ENCODE data around the gene ZNF48.

ZNF48 gene

DNA sequence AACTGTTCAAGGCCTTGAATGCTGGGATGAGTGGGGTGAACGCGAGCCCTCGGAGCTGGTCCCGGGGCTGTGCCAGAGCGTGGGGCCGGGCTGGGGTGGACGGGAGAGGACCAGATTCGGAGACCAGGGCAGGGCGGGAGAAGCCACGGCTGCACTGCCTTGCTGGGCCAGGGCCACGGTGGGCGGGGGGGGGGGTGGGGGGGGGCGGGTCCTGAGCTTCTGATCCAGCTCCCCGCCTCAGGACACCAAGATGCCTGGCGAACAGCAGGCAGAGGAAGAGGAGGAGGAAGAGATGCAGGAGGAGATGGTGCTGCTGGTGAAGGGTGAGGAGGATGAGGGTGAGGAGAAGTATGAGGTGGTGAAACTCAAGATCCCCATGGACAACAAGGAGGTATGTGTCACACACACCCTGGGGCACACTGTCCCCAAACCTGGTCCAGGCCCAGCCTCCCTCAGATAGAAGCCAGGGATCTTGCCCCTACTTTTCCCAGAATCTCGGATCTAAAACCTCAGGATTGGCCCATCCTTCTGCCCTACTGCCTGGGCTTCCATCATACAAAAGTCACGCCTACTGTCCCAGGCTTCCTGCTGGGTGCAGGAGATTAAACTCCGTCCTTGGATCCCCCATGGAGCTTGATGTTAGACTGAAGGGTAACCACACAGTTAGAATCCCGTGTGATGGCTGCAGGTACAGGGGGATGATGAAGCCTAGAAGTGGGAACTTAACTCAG is 12.7 kb downstream of the ZNF48 start:
- H3K36me3 ChIP-seq (ENCODE audit: control insufficient read depth, insufficient read depth, low read length), result peaks cover 6% of the 10 kb centered on the region
- peak overlapping the region; percentile 63 for H3K4me3 ChIP-seq (ENCODE audit: insufficient read depth, low read depth, low read length)
- WGBS, 2 experiments, result 12% methylated on average over 14 of the region's 19 CpGs
- H3K9me3 ChIP-seq (ENCODE audit: control insufficient read depth, low read length), result no peaks in the 10 kb centered on the region
- no peaks in the 10 kb centered on the region for H3K27me3 ChIP-seq (ENCODE audit: control insufficient read depth, insufficient read depth, low read length, poor library complexity, severe bottlenecking)
- peak overlapping the region; percentile 80 for H3K27ac ChIP-seq (ENCODE audit: insufficient read depth, low read depth, low read length, poor library complexity, severe bottlenecking)
- peaks cover 14% of the 10 kb centered on the region for H3K4me1 ChIP-seq (ENCODE audit: control insufficient read depth, insufficient read depth, low read length)

GRCh38 chr16:30409125-30410060 is 14.2 kb downstream of the ZNF48 start:
- Histone ChIP-seq H3K4me3 (ENCODE audit: insufficient read depth, low read depth, low read length) (peak overlapping the region; percentile 13), H3K36me3 (ENCODE audit: control insufficient read depth, insufficient read depth, low read length) (peaks cover 12% of the 10 kb centered on the region), H3K27ac (ENCODE audit: insufficient read depth, low read depth, low read length, poor library complexity, severe bottlenecking) (no peak overlapping the region), H3K9me3 (ENCODE audit: control insufficient read depth, low read length) (no peaks in the 10 kb centered on the region), H3K27me3 (ENCODE audit: control insufficient read depth, insufficient read depth, low read length, poor library complexity, severe bottlenecking) (no peaks in the 10 kb centered on the region), H3K4me1 (ENCODE audit: control insufficient read depth, insufficient read depth, low read length) (peaks cover 14% of the 10 kb centered on the region)
- WGBS, 2 experiments, result 72 to 73% methylated on average over 15 of the region's 15 CpGs

GRCh38 chr16:30413112-30413806 is 18.0 kb downstream of the ZNF48 start:
- no peak overlapping the region for H3K27ac ChIP-seq (ENCODE audit: insufficient read depth, low read depth, low read length, poor library complexity, severe bottlenecking)
- WGBS, 2 experiments, result 92 to 97% methylated on average over 5 to 6 of the region's 6 CpGs
- peaks cover 17% of the 10 kb centered on the region for H3K4me1 ChIP-seq (ENCODE audit: control insufficient read depth, insufficient read depth, low read length)
- no peak overlapping the region for H3K4me3 ChIP-seq (ENCODE audit: insufficient read depth, low read depth, low read length)
- peaks cover 12% of the 10 kb centered on the region for H3K36me3 ChIP-seq (ENCODE audit: control insufficient read depth, insufficient read depth, low read length)
- no peaks in the 10 kb centered on the region for H3K27me3 ChIP-seq (ENCODE audit: control insufficient read depth, insufficient read depth, low read length, poor library complexity, severe bottlenecking)
- H3K9me3 ChIP-seq (ENCODE audit: control insufficient read depth, low read length), result no peaks in the 10 kb centered on the region

DNA sequence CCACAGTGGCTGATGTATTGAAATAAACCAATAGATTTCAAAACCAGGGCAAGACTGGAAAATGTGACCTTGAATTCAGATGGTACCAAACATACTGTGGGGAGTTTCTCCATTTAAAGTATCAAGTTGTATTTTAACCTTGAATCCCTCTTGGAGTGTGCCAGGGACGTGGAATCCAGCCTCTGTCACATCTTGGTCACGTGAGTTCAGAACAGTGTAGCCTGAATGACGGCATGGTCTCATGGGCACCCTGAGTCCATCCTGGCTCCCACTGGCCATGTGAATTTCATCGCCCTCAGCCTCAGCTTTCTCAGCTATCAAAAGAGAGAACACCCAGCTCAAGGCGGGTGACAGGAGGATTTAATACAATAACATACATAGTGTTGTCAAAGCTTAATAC is 18.9 kb downstream of the ZNF48 start:
- Histone ChIP-seq H3K27me3 (ENCODE audit: control insufficient read depth, insufficient read depth, low read length, poor library complexity, severe bottlenecking) (no peaks in the 10 kb centered on the region), H3K27ac (ENCODE audit: insufficient read depth, low read depth, low read length, poor library complexity, severe bottlenecking) (no peak overlapping the region), H3K36me3 (ENCODE audit: control insufficient read depth, insufficient read depth, low read length) (peaks cover 12% of the 10 kb centered on the region), H3K4me1 (ENCODE audit: control insufficient read depth, insufficient read depth, low read length) (peaks cover 13% of the 10 kb centered on the region), H3K4me3 (ENCODE audit: insufficient read depth, low read depth, low read length) (no peak overlapping the region), H3K9me3 (ENCODE audit: control insufficient read depth, low read length) (no peaks in the 10 kb centered on the region)
- 91 to 97% methylated on average over 4 to 5 of the region's 5 CpGs for WGBS, 2 experiments

- WGBS, 2 experiments, result 90 to 92% methylated on average over 4 of the region's 4 CpGs
- H3K4me3 ChIP-seq (ENCODE audit: insufficient read depth, low read depth, low read length), result no peak overlapping the region
- H3K27ac ChIP-seq (ENCODE audit: insufficient read depth, low read depth, low read length, poor library complexity, severe bottlenecking), result no peak overlapping the region
- H3K27me3 ChIP-seq (ENCODE audit: control insufficient read depth, insufficient read depth, low read length, poor library complexity, severe bottlenecking), result no peaks in the 10 kb centered on the region
- peaks cover 12% of the 10 kb centered on the region for H3K36me3 ChIP-seq (ENCODE audit: control insufficient read depth, insufficient read depth, low read length)
- no peaks in the 10 kb centered on the region for H3K9me3 ChIP-seq (ENCODE audit: control insufficient read depth, low read length)
- peaks cover 5% of the 10 kb centered on the region for H3K4me1 ChIP-seq (ENCODE audit: control insufficient read depth, insufficient read depth, low read length)
These were observed 20.9 kb downstream of the ZNF48 start for GRCh38 chr16:30416047-30416603.

DNA sequence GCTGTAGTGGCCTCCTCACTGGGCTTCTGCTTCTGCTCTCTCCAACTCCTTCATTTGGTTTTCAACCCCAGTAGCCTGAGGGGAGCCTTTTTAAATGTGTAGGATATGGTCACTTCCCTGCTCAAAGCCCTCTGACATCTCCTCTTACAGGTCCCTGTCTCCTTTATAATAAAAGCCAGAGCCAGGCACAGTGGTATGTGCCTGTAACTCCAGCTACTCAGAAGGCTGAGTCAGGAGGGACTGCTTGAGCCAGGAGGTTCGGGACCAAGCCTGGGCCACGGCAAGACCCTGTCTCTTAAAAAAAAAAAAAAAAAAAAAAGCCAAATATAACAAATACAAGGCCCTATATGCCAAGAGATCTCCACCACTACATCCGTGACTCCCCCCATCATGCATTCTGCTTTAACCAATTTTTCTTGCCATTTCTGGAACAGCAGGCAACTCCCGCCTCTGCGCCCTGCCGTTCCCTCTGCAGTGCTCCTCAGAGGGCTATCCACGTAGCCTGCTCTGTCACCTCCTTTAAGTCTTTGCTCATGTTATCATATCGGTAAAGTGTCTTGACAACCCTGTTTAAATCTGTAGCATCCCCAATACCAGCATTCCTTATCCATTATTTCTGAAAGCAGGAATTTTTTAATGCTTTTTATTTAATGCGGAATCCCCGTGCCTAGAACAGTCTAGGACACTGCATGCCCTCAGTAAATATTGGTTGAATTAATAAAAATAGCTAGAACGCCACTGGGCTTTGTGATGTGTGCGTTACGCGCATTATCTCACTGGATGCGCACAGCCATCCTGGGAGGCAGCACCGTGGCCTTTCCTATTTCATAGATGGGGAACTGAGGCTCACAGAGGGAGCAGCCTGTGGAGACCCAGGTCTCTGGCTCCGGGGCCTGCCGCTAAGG is 21.7 kb downstream of the ZNF48 start:
- Histone ChIP-seq H3K4me3 (ENCODE audit: insufficient read depth, low read depth, low read length) (peak overlapping the region; percentile 45), H3K9me3 (ENCODE audit: control insufficient read depth, low read length) (no peaks in the 10 kb centered on the region), H3K27ac (ENCODE audit: insufficient read depth, low read depth, low read length, poor library complexity, severe bottlenecking) (peak overlapping the region; percentile 50), H3K27me3 (ENCODE audit: control insufficient read depth, insufficient read depth, low read length, poor library complexity, severe bottlenecking) (no peaks in the 10 kb centered on the region), H3K36me3 (ENCODE audit: control insufficient read depth, insufficient read depth, low read length) (peaks cover 13% of the 10 kb centered on the region), H3K4me1 (ENCODE audit: control insufficient read depth, insufficient read depth, low read length) (peaks cover 5% of the 10 kb centered on the region)
- WGBS, 2 experiments, result 79 to 81% methylated on average over 18 of the region's 18 CpGs

GRCh38 chr16:30417529-30418349 is 22.5 kb downstream of the ZNF48 start:
- Histone ChIP-seq H3K27ac (ENCODE audit: insufficient read depth, low read depth, low read length, poor library complexity, severe bottlenecking) (peak overlapping the region; percentile 50), H3K36me3 (ENCODE audit: control insufficient read depth, insufficient read depth, low read length) (peaks cover 13% of the 10 kb centered on the region), H3K27me3 (ENCODE audit: control insufficient read depth, insufficient read depth, low read length, poor library complexity, severe bottlenecking) (no peaks in the 10 kb centered on the region), H3K9me3 (ENCODE audit: control insufficient read depth, low read length) (no peaks in the 10 kb centered on the region), H3K4me1 (ENCODE audit: control insufficient read depth, insufficient read depth, low read length) (peaks cover 5% of the 10 kb centered on the region), H3K4me3 (ENCODE audit: insufficient read depth, low read depth, low read length) (peak overlapping the region; percentile 45)
- WGBS, 2 experiments, result 3 to 4% methylated on average over 140 of the region's 140 CpGs

GRCh38 chr16:30418350-30419181 is 23.3 kb downstream of the ZNF48 start:
- H3K36me3 ChIP-seq (ENCODE audit: control insufficient read depth, insufficient read depth, low read length), result peaks cover 15% of the 10 kb centered on the region
- peaks cover 5% of the 10 kb centered on the region for H3K4me1 ChIP-seq (ENCODE audit: control insufficient read depth, insufficient read depth, low read length)
- peak overlapping the region; percentile 45 for H3K4me3 ChIP-seq (ENCODE audit: insufficient read depth, low read depth, low read length)
- H3K27me3 ChIP-seq (ENCODE audit: control insufficient read depth, insufficient read depth, low read length, poor library complexity, severe bottlenecking), result no peaks in the 10 kb centered on the region
- peak overlapping the region; percentile 50 for H3K27ac ChIP-seq (ENCODE audit: insufficient read depth, low read depth, low read length, poor library complexity, severe bottlenecking)
- H3K9me3 ChIP-seq (ENCODE audit: control insufficient read depth, low read length), result no peaks in the 10 kb centered on the region
- WGBS, 2 experiments, result 66 to 67% methylated on average over 28 to 30 of the region's 31 CpGs
